Measurements from ENCODE around the gene CECR2. TPM values are rescaled to one million over a fixed set of nuclear protein-coding genes. Genes with fewer than 3 reads are reported as not detected.

Gene CECR2
- total and polyA plus RNA-seq, 4 donors: 1.1 to 14.5 (median 7.7) TPM

- H3K36me3 ChIP-seq (ENCODE audit: control insufficient read depth in 4 of 4, insufficient read depth in 4 of 4, low read length in 4 of 4): no peaks in the 10 kb centered on the region
- peaks cover 0 to 20% (median 8%) of the 10 kb centered on the region in 5 donors for H3K4me1 ChIP-seq (ENCODE audit: control insufficient read depth in 5 of 5, insufficient read depth in 5 of 5, low read length in 5 of 5)
- DNase-seq: no peak
- no peaks in the 10 kb centered on the region for H3K27me3 ChIP-seq (ENCODE audit: control insufficient read depth in 3 of 3, insufficient read depth in 3 of 3, low read length in 2 of 3)
- no peak overlapping the region for H3K27ac ChIP-seq (ENCODE audit: low read depth in 1 of 2, low read length in 1 of 2)
- WGBS, 2 donors: 36 to 51% methylated on average over 1 of the region's 1 CpG
- no peak overlapping the region for H3K9ac ChIP-seq (ENCODE audit: insufficient read depth in 1 of 2, low read length in 2 of 2)
- TF ChIP-seq, protein P1, sequence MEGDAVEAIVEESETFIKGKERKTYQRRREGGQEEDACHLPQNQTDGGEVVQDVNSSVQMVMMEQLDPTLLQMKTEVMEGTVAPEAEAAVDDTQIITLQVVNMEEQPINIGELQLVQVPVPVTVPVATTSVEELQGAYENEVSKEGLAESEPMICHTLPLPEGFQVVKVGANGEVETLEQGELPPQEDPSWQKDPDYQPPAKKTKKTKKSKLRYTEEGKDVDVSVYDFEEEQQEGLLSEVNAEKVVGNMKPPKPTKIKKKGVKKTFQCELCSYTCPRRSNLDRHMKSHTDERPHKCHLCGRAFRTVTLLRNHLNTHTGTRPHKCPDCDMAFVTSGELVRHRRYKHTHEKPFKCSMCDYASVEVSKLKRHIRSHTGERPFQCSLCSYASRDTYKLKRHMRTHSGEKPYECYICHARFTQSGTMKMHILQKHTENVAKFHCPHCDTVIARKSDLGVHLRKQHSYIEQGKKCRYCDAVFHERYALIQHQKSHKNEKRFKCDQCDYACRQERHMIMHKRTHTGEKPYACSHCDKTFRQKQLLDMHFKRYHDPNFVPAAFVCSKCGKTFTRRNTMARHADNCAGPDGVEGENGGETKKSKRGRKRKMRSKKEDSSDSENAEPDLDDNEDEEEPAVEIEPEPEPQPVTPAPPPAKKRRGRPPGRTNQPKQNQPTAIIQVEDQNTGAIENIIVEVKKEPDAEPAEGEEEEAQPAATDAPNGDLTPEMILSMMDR (IDR thresholded peaks at IDR 0.05; ENCODE audit: control extremely low read depth, extremely low read depth): no peak
- H3K4me3 ChIP-seq: no peak overlapping the region
- H3K9me3 ChIP-seq (ENCODE audit: control insufficient read depth in 4 of 4, insufficient read depth in 3 of 4, low read length in 3 of 4): no peaks in the 10 kb centered on the region
- no peak for ATAC-seq (ENCODE audit: insufficient read depth, low FRiP score)
Observed at GRCh38 chr22:17429516-17429915, 60.3 kb downstream of the CECR2 start.

DNA sequence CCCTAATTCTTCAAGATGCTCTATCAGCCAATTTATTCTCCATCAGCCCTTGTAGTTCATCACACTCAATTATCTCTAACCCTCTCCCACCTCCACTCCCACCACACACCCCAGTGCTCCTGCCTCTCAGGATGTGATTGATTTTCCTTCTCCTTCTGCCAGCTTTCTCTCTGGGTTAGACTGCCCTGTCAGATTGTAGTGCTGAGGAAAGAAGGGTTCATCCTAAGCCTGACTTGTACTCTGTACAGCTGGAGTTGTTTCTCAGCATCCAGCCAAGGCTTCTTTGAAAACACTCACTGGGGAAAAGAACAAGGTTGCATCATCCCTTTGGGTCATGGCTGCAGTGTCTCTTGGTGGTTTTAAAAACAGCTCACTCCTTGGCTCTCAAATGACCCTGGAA lies 61.2 kb downstream of the CECR2 start:
- peak overlapping the region in 1 of 2 donors; percentile 48 for H3K9ac ChIP-seq (ENCODE audit: insufficient read depth in 1 of 2, low read length in 2 of 2)
- ATAC-seq (ENCODE audit: insufficient read depth, low FRiP score): no peak

DNA sequence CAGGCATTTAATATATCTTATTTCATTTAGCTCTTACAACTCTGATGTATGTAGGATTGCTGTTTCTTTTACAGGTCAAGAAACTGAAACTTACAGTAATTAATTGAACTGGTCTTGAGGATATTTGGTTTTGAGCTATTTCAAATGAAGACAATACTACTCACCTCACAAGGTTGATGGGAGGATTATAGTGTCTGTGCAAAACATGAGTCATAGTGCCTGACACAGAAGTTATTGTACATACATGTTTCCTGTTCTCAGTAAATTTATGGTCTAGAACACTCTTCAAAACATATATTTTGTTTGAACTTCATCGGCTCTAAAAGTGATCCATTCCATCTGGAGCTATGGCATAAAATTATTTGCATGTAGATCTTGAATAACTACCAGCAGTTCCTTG lies 61.9 kb downstream of the CECR2 start:
- Histone ChIP-seq H3K9me3 (ENCODE audit: control insufficient read depth in 4 of 4, insufficient read depth in 3 of 4, low read length in 3 of 4) (no peaks in the 10 kb centered on the region), H3K9ac (ENCODE audit: insufficient read depth in 1 of 2, low read length in 2 of 2) (no peak overlapping the region), H3K27ac (ENCODE audit: low read depth in 1 of 2, low read length in 1 of 2) (no peak overlapping the region), H3K36me3 (ENCODE audit: control insufficient read depth in 4 of 4, insufficient read depth in 4 of 4, low read length in 4 of 4) (no peaks in the 10 kb centered on the region), H3K27me3 (ENCODE audit: control insufficient read depth in 3 of 3, insufficient read depth in 3 of 3, low read length in 2 of 3) (no peaks in the 10 kb centered on the region), H3K4me3 (no peak overlapping the region), H3K4me1 (ENCODE audit: control insufficient read depth in 5 of 5, insufficient read depth in 5 of 5, low read length in 5 of 5) (peaks cover 0 to 20% (median 15%) of the 10 kb centered on the region in 5 donors)
- DNase-seq: no peak
- TF ChIP-seq, protein P1 (IDR thresholded peaks at IDR 0.05; ENCODE audit: control extremely low read depth, extremely low read depth): no peak
- 51 to 74% methylated on average over 1 of the region's 1 CpG for WGBS, 2 donors
- ATAC-seq (ENCODE audit: insufficient read depth, low FRiP score): no peak

More for the DNA sequence above, 61.2 kb downstream of the CECR2 start:
- H3K27ac ChIP-seq (ENCODE audit: low read depth in 1 of 2, low read length in 1 of 2): no peak overlapping the region
- DNase-seq: peak; percentile 72 to 95 (median 90)
- no peaks in the 10 kb centered on the region for H3K27me3 ChIP-seq (ENCODE audit: control insufficient read depth in 3 of 3, insufficient read depth in 3 of 3, low read length in 2 of 3)
- H3K4me3 ChIP-seq: no peak overlapping the region
- peaks cover 0 to 20% (median 12%) of the 10 kb centered on the region in 5 donors for H3K4me1 ChIP-seq (ENCODE audit: control insufficient read depth in 5 of 5, insufficient read depth in 5 of 5, low read length in 5 of 5)
- H3K36me3 ChIP-seq (ENCODE audit: control insufficient read depth in 4 of 4, insufficient read depth in 4 of 4, low read length in 4 of 4): no peaks in the 10 kb centered on the region
- no peaks in the 10 kb centered on the region for H3K9me3 ChIP-seq (ENCODE audit: control insufficient read depth in 4 of 4, insufficient read depth in 3 of 4, low read length in 3 of 4)
- TF ChIP-seq, protein P1 (IDR thresholded peaks at IDR 0.05; ENCODE audit: control extremely low read depth, extremely low read depth): no peak

GRCh38 chr22:17434856-17435255 lies 65.6 kb downstream of the CECR2 start:
- Histone ChIP-seq H3K27ac (ENCODE audit: low read depth in 1 of 2, low read length in 1 of 2) (no peak overlapping the region), H3K36me3 (ENCODE audit: control insufficient read depth in 4 of 4, insufficient read depth in 4 of 4, low read length in 4 of 4) (no peaks in the 10 kb centered on the region), H3K9me3 (ENCODE audit: control insufficient read depth in 4 of 4, insufficient read depth in 3 of 4, low read length in 3 of 4) (no peaks in the 10 kb centered on the region), H3K27me3 (ENCODE audit: control insufficient read depth in 3 of 3, insufficient read depth in 3 of 3, low read length in 2 of 3) (no peaks in the 10 kb centered on the region), H3K4me1 (ENCODE audit: control insufficient read depth in 5 of 5, insufficient read depth in 5 of 5, low read length in 5 of 5) (peaks cover 5 to 37% (median 17%) of the 10 kb centered on the region in 5 donors), H3K9ac (ENCODE audit: insufficient read depth in 1 of 2, low read length in 2 of 2) (no peak overlapping the region), H3K4me3 (no peak overlapping the region)
- ATAC-seq (ENCODE audit: insufficient read depth, low FRiP score) (no peak), DNase-seq (no peak)
- WGBS, 2 donors: 82 to 92% methylated on average over 3 of the region's 3 CpGs
- TF ChIP-seq, protein P1 (IDR thresholded peaks at IDR 0.05; ENCODE audit: control extremely low read depth, extremely low read depth): no peak
